GM19238 (cell line): ENCODE measurements around the gene STK11IP.

Experiments
- DNase-seq: peaks from one replicate; pipeline ENCODE4 v3.0.0; 2011; ENCODE audit warnings: low spot score; ENCODE audit not compliant: insufficient read length

The STK11IP gene

GRCh38 chr2:219618733-219619122 is 21.1 kb downstream of the STK11IP start:
- DNase-seq, result no peak

- no peak for DNase-seq
Measured at GRCh38 chr2:219619235-219619634, 21.6 kb downstream of the STK11IP start.

DNA sequence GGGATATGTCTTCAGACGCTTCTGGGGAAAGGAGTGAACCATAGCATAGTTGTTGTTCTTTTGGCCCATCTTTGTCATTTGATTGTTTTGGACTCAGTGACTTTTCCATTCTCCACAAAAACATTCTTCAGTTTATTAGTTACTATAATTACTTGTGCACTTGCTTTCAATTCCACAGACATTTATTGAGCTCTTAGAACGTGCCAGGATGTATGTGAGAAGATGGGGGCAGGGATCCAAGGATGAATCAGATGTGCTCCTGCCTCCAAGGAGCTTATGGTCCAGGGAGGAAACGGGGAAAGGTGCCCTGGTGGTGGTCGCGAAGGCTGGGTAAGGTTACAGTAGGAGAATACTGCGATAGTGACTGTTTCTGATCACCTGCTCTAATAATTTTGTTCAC is 22.9 kb downstream of the STK11IP start:
- no peak for DNase-seq

DNA sequence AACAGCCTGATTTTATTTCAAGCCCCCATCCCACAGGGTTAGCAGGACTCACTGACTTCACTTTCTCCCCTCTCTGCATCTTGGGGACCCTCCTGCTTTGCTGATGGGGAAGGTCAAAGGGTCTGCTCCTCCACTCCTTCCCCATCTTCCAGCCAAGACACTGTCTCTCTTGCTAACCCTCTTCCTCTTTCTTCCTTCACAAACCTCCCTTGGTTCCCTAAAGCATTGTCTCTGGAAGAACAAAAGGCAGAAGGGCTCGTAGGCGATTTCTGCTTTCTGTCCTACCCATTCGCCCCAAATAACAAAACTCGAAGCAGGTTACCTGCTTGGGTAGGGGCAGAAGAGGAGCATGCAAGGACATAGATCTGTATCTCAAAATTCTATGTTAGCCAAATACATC is 24.3 kb downstream of the STK11IP start:
- no peak for DNase-seq

- no peak for DNase-seq
Measured at GRCh38 chr2:219622472-219622871, 24.8 kb downstream of the STK11IP start.

GRCh38 chr2:219624565-219624964 is 26.9 kb downstream of the STK11IP start:
- no peak for DNase-seq

DNA sequence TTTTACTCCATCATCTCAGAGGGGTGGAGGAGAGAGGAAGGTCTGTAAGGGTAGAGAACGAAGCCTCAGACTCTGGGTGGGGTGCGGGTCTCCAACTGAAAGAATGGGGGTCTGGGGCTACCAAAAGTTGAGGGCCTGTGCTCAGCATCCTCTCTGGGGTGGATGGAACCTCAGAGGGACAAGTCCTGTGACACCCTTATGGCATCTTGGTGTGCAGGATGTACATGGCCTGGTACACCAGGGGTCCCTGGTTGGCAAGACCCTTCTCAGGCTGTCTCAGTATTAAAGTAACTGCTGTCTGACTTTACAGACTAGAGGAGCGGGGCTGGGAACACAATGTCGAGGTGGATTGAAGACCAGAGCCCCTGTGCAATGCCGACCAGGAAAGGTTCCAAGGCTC is 27.5 kb downstream of the STK11IP start:
- DNase-seq, result no peak

GRCh38 chr2:219626540-219626939 is 28.9 kb downstream of the STK11IP start:
- no peak for DNase-seq

DNA sequence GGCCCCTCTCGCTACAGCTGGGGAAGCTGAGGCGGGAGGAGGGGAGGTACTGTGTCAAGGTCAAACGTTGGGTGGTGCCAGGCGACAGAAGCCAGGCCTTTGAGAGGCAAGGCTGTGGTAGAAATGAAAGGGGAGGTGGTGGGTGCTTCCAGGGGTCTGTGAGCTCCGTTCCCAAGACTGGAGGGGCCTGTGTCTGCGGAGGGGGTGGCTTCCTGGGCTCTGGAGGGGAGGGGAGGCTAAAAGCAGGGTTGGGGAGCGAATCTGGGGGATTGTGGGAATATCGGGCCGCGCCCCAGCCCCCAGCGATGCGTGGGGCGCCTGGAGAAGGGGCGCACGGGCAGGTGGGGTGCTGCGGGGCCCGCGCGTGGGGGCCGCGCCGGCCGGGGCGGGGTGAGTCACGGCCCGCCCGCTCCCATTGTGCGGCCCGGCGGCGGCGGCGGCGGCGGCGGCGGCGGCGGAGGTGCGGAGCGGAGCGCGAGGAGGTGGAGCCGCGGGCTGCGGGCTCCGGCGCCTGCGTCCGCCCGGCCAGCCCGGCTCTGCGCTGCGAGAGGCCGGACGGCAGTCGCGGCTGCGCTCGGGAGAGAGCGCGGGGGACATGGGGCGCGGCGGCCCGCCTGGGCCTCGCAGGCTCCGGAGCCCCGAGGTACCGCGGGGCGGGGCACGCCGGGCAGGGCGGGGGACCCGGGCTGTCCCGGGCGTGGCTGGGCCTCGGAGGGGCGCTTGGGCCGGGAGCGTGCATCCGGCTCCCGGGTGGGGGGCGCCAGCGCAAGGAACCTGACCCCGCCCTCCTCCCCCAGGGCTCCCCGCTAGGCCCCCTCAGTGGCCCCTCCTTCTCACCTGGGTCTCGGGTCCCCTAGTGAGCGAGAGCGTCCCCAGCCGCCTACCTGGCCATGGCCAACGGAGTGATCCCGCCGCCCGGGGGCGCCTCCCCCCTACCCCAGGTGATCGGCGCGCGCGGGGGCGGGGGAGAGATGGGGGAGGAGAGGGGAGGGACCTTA is 29.7 kb downstream of the STK11IP start, which contains the start of gene SLC4A3:
TSS of gene SLC4A3 (plus strand) at position 528 of the 998 bp plus-strand sequence. CDS start at position 891, 363 bp downstream.
- peak; percentile 30 for DNase-seq

DNA sequence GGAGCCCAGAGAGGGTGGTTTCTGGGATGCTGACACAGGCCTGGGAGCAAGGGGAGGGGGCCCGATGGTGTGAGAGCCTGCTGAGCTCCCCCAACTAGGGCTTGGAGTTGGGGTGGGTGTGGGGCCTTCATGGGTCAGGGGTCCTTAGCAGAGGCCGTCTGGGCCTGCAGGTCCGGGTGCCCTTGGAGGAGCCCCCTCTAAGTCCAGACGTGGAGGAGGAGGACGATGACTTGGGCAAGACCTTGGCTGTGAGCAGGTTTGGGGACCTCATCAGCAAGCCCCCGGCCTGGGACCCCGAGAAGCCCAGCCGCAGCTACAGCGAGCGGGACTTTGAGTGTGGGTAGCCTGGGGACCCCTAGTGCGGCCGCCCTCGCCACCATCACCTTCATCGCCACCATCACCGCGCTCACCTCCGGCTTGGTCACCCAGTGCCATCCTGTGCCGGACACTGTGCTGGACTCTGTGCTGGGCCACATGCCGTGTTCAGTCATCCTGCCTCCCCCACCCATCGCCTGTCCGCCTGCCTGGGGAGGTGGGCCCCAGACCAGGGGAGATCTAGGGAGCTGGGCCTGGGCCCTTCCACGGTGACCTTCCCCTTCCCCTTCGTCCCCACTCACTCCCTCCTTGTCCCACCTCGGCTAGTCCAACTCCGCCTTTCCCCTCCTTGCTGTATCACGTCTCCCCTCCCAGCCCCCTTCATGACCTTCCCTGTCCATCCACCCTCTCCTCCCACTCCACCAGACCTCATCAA is 30.8 kb downstream of the STK11IP start:
- DNase-seq, result no peak

DNA sequence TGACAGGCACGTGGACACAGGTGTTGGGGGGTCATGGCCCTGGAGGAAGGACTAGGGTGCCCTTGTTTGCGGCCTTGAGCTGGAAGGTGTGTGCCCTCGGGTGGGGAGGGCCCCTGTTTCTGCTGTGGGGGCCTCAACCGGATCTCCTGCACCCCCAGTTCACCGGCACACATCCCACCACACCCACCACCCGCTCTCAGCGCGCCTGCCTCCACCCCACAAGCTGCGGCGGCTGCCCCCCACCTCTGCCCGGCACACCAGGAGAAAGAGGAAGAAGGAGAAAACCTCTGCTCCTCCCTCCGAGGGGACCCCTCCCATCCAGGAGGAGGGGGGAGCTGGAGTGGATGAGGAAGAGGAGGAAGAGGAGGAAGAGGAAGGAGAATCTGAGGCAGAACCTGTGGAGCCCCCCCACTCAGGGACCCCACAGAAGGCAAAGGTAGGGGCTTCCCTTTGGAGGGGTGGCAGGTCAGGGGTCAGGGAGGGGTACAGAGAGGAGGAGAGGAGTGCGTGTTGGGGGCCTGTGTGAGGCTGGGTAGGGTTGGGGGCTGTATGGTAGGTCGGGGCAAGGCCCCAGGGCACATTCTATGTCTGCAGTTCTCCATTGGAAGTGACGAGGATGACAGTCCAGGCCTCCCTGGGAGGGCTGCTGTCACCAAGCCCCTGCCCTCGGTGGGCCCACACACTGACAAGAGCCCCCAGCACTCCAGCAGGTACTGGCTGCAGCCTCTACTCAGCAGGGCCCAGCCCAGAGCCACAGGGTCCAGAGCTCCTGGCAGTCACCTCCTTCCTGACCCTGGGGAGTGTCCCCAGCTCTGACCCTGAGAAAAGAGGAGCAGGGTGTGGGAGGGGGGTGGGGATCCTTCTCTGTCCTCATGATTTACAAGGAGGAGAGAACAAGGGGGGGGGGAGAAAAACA is 31.6 kb downstream of the STK11IP start:
- no peak for DNase-seq

DNA sequence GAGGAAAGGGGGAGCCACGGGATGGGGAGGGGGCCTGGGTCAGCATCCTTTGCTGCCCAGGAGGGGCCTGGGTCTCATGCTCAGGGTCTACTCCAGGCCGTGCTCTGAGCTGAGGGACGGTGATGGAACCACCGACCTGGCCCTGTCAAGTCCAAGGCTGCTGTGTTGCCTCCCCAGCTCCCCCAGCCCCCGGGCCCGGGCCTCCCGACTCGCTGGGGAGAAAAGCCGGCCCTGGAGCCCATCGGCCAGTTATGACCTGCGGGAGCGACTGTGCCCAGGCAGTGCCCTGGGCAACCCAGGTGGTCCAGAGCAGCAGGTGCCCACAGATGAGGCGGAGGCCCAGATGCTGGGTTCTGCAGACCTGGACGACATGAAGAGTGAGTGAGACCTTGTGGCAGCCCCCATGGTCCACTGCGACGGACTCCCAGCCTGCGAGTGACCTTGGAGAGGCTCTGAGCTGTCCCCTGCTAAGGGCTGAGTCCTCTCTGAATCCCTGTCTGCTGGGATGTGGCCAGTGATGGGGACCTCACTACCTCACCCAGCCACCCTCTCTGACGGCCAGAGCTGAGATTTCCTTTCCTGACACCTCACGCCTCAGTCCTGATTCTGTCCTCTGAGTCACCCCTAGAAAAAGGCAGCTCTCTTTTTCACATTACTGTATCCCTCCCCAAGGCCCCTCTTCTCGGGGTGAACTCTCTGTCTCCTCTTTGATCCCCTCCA is 32.5 kb downstream of the STK11IP start:
- DNase-seq, result peak; percentile 14

DNA sequence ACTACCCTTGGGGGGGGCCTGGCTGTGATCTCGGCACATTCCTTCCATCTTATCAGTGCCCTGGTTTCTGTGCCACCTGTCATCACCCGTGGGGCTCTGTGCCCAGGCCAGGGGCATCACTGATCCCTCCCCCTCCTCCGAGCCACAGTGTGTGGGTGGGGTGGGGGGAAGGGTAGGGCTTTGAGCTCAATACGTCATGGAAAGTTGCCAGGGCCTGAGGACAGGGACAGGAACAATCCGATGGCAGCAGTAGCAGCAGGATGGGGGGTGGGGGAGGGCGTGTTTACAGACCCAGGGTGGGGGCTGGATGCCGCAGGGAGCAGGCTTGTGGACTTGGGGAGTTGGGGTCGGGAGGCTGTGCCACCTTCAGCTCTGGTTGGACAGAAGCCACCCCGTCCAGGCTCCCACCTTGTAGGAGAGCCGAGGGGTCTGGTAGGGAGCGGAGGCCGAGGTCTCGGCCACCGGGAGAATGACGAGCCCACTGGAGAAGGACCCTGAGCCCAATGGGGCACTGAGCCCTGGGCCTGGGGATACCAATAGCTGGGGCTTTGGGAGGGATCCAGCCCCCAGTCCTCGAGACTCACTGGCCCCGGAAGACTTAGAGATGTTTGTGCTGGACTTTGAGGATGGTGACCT is 33.2 kb downstream of the STK11IP start:
- DNase-seq, result peak; percentile 0

GRCh38 chr2:219631406-219631891 is 33.8 kb downstream of the STK11IP start:
- DNase-seq, result peak; percentile 2

DNA sequence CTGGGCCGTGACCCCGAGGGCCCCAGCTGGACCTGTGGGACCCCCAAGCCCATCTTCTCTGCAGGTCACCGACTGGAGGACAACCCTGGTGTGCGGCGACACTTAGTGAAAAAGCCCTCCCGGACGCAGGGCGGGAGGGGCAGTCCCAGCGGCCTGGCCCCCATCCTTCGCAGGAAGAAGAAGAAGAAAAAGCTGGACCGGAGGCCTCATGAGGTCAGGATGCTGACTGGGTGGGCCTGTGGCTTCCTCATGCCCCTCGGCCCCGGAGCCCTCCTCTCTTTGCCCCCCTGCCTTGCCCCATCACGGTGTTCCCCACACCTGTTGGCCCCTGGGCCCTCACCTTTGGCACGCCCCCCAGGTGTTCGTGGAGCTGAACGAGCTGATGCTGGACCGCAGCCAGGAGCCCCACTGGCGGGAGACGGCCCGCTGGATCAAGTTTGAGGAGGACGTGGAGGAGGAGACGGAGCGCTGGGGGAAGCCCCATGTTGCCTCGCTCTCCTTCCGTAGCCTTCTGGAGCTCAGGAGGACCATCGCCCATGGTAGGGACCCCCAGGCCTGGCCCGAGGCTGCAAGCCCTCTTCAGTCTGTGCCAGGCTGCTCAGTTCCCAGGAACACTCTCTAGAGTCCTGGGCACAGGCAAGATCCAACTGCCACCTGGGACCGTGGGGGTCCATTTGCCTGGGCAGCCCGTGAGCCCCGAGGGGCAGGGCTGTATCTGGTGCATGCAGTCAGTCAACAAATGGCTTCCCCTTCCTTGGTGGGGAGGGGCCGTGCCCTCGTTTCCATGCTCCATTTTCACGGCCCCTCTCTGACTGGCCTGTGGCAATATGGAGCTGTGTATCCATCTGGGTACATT is 34.5 kb downstream of the STK11IP start:
- peak; percentile 0 for DNase-seq

GRCh38 chr2:219632760-219633105 is 35.1 kb downstream of the STK11IP start:
- DNase-seq, result peak; percentile 2

- DNase-seq, result peak; percentile 1
Measured at GRCh38 chr2:219633276-219634065, 35.8 kb downstream of the STK11IP start.
